ENCODE data around the gene STAB2. TPM values are rescaled to one million over a fixed set of nuclear protein-coding genes. Genes with fewer than 3 reads are reported as not detected.

STAB2 gene
- total RNA-seq, 2 donors from 2014 or later = not detected

DNA sequence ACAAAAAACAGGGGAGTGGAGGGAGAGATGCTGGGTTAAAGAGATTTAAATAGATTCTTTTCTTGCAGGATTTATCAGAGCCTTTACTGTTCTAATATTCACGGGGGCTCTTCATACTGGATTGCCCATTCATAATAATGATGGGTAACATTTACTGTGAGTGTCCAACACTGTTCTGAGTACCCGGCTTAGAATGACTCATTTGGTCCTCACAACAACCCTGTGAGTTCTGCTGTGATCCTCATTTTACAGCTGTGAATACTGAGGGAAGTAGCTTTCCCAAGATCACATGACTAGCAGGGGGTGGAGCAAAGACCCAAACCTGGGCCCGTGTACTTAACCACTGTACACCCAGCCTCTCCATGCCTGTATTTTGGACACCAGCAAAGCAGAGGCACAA, 140.6 kb downstream of the STAB2 start:
- DNase-seq (no peak), ATAC-seq (replicated peaks in 1 of 2) (no peak)
- Mint-ChIP-seq H3K4me3 (no peak overlapping the region), H3K36me3 (ENCODE audit: insufficient read depth in 2 of 2) (peaks cover 2 to 3% of the 10 kb centered on the region in 2 donors), H3K27me3 (ENCODE audit: low read depth) (peaks cover 9% of the 10 kb centered on the region), H3K9me3 (peaks cover 3 to 4% of the 10 kb centered on the region in 2 donors), H3K27ac (no peak overlapping the region), H3K4me1 (ENCODE audit: low read depth) (no peaks in the 10 kb centered on the region)

DNA sequence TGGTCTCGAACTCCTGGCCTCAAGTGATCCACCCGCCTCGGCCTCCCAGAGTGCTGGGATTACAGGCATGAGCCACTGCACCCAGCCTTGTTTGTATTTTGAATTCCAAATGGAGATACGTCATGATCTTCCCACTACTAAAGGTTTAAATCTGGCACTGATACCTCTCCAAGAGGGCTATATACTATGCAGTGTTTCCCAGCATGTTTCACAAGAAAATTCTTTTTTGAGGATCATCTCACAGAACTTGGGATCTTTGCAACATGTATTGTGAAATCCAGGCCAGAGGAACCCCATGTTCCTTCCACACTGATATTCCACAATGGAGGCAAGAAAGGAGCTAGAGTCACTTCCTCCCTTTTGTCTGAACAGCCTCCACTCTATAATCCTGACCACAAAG, 141.2 kb downstream of the STAB2 start:
- Mint-ChIP-seq H3K9me3 (peaks cover 3 to 4% of the 10 kb centered on the region in 2 donors), H3K4me3 (no peak overlapping the region), H3K27ac (no peak overlapping the region), H3K4me1 (ENCODE audit: low read depth) (no peaks in the 10 kb centered on the region), H3K36me3 (ENCODE audit: insufficient read depth in 2 of 2) (peaks cover 2 to 3% of the 10 kb centered on the region in 2 donors), H3K27me3 (ENCODE audit: low read depth) (peaks cover 11% of the 10 kb centered on the region)
- ATAC-seq (replicated peaks in 1 of 2) = no peak
- DNase-seq = no peak

DNA sequence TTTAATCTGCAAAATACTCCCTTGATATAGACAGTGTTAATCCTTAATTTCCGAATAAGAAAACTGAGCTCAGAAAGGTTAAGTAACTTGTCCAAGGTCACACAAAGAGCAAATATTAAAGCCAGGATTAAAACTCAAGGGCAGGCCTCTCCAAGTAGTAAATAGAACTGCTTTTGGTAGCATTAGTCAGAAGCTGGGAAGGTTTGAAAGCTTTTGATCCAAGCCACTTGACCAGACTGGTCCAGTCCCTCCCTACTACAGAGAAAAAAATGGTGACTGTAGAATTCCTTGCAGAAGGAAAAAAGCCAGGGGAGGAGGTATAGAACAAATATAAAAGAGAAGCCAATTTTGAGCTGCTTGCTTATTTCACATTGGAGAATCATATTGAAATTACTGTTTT, 142.4 kb downstream of the STAB2 start:
- H3K4me1 Mint-ChIP-seq (ENCODE audit: low read depth) = no peaks in the 10 kb centered on the region
- no peak overlapping the region for H3K27ac Mint-ChIP-seq
- H3K36me3 Mint-ChIP-seq (ENCODE audit: insufficient read depth in 2 of 2) = peaks cover 2 to 3% of the 10 kb centered on the region in 2 donors
- H3K9me3 Mint-ChIP-seq = peaks cover 3 to 4% of the 10 kb centered on the region in 2 donors
- DNase-seq = no peak
- ATAC-seq (replicated peaks in 1 of 2) = no peak
- H3K4me3 Mint-ChIP-seq = no peak overlapping the region
- peaks cover 19% of the 10 kb centered on the region for H3K27me3 Mint-ChIP-seq (ENCODE audit: low read depth)

DNA sequence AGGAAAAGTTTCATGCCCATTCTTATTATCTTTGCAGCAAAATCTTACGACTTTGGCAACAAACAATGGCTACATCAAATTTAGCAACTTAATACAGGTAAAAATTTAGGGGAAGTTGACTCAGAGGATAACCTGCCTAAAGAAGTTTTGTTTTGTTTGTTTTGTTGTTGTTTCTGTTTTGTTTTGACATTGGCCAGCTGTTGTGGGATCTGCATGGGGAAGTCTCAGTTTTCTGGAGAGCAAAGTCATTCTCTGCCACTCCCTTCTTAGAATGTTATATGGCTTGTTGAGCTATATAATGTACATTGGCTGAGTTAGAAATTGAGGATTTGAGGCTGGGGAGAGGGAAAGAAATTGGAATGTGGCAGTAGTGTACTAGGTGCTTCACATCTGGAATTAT, 144.5 kb downstream of the STAB2 start:
- Mint-ChIP-seq H3K27me3 (ENCODE audit: low read depth) (peaks cover 19% of the 10 kb centered on the region), H3K36me3 (ENCODE audit: insufficient read depth in 2 of 2) (peaks cover 2 to 3% of the 10 kb centered on the region in 2 donors), H3K27ac (no peak overlapping the region), H3K4me1 (ENCODE audit: low read depth) (no peaks in the 10 kb centered on the region), H3K4me3 (no peak overlapping the region), H3K9me3 (peaks cover 3 to 4% of the 10 kb centered on the region in 2 donors)
- ATAC-seq (replicated peaks in 1 of 2) (no peak), DNase-seq (no peak)

DNA sequence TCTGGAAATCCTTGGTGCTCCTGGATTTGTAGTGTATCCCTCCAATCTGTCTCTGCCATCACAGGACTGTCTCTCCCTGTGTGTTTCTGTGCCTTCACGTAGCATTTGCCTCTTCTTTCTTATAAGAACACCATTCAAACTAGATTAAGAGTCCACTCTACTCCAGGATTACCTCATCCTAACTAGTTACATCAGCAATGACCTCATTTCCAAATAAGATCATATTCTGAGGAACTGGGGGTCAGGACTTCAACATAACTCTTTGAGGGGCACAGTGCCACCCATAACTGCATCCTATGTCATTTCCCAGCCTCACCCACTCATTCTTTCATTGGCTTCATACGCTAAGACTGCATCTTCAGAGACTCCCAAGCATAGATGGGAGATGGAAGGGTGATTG, 147.8 kb downstream of the STAB2 start:
- peaks cover 3 to 4% of the 10 kb centered on the region in 2 donors for H3K9me3 Mint-ChIP-seq
- ATAC-seq (replicated peaks in 1 of 2) = no peak

DNA sequence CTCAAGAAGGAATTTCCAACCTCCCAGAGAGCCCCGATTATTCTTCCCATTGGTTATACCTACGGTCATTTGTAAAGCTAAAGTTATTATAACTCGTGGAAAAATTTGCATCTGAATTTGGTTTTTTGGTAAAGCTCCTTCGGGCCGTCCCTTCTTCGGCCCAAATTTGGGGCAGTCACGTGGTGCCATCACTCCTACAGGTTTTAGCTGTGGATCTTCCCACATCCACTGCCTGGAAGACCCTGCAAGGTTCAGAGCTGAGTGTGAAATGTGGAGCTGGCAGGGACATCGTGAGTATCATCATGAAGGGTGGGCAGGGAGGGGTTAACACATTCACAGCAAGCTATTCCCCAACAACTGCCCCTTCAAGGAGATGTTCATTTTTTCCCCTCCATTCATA, 148.2 kb downstream of the STAB2 start:
- ATAC-seq (replicated peaks in 1 of 2) = no peak
- Mint-ChIP-seq H3K27ac (no peak overlapping the region), H3K4me3 (no peak overlapping the region), H3K36me3 (ENCODE audit: insufficient read depth in 2 of 2) (peaks cover 2 to 3% of the 10 kb centered on the region in 2 donors), H3K9me3 (peaks cover 3 to 4% of the 10 kb centered on the region in 2 donors), H3K27me3 (ENCODE audit: low read depth) (peaks cover 23% of the 10 kb centered on the region), H3K4me1 (ENCODE audit: low read depth) (no peaks in the 10 kb centered on the region)
- no peak for DNase-seq

More for the DNA sequence above, 147.8 kb downstream of the STAB2 start:
- no peak overlapping the region for H3K4me3 Mint-ChIP-seq
- H3K36me3 Mint-ChIP-seq (ENCODE audit: insufficient read depth in 2 of 2) = peaks cover 2 to 3% of the 10 kb centered on the region in 2 donors
- peaks cover 19% of the 10 kb centered on the region for H3K27me3 Mint-ChIP-seq (ENCODE audit: low read depth)
- H3K27ac Mint-ChIP-seq = no peak overlapping the region
- H3K4me1 Mint-ChIP-seq (ENCODE audit: low read depth) = no peaks in the 10 kb centered on the region
- no peak for DNase-seq

DNA sequence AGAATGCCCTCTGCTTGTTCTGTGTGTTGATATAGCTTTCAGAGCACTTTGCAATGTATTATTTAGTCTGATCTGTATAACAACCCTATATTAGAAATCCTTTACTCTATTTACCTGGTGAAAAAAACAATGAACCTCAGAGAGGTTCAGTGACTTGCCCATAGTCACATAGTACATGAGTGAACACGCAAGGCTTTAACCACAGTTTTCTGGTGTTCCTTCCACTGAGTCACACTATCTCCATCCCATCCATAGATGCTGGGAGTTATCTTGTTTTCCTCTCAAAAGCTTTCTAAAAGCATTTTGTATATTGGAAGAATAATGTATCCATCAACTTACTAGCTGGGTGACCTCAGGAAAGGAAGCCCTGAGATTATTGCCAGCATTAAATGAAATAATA, 149.5 kb downstream of the STAB2 start:
- ATAC-seq (replicated peaks in 1 of 2) (no peak), DNase-seq (no peak)
- Mint-ChIP-seq H3K4me3 (no peak overlapping the region), H3K9me3 (peaks cover 2% of the 10 kb centered on the region in 2 donors), H3K36me3 (ENCODE audit: insufficient read depth in 2 of 2) (peaks cover 1 to 2% of the 10 kb centered on the region in 2 donors), H3K4me1 (ENCODE audit: low read depth) (no peaks in the 10 kb centered on the region), H3K27me3 (ENCODE audit: low read depth) (peaks cover 27% of the 10 kb centered on the region), H3K27ac (no peak overlapping the region)

DNA sequence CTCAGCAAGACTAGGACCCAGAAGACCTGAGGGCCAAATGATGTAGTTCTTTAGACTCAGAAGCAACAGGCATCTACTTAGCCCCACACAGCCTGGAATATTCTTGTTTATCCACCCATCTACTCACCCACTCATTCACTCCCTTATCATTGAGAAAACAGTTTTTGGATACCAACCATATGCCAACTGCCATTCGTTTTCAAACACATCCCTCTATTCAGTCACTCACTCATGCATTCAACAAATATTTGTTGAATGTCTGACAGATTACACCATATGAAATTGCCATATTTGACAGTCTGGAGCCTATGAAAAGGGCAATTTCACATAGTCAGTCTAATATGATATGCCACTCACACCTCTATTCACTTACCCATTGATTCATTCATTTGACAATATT, 150.8 kb downstream of the STAB2 start:
- Mint-ChIP-seq H3K4me1 (ENCODE audit: low read depth) (no peaks in the 10 kb centered on the region), H3K36me3 (ENCODE audit: insufficient read depth in 2 of 2) (no peaks in the 10 kb centered on the region), H3K27ac (no peak overlapping the region), H3K27me3 (ENCODE audit: low read depth) (peaks cover 33% of the 10 kb centered on the region), H3K9me3 (no peaks in the 10 kb centered on the region), H3K4me3 (no peak overlapping the region)
- DNase-seq (no peak), ATAC-seq (replicated peaks in 1 of 2) (no peak)

DNA sequence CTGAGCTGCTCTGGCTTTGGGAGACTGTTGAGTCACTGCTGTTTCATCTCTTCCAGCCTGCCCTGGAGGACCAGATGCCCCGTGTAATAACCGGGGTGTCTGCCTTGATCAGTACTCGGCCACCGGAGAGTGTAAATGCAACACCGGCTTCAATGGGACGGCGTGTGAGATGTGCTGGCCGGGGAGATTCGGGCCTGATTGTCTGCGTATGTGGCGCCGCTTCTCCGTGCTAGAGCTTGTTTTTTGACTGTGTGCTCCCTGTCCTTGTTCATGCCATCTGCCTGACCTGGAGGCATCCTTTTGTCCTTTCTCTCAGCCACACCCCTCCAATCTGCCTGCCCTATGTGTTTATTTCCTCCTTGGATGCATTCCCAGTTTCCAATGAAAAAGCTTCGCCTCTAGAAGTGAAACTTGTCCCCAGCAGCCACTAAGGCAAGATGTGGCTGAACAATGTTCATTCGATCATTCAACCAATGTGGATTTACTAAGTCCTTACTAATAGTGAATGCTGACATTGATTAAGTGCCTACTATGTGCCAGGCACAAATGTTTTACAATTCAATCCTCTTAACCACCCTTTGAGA, 155.4 kb downstream of the STAB2 start:
- H3K4me1 Mint-ChIP-seq (ENCODE audit: low read depth) = no peaks in the 10 kb centered on the region
- ATAC-seq (replicated peaks in 1 of 2) (no peak), DNase-seq (no peak)
- no peaks in the 10 kb centered on the region for H3K36me3 Mint-ChIP-seq (ENCODE audit: insufficient read depth in 2 of 2)
- H3K4me3 Mint-ChIP-seq = no peak overlapping the region
- no peak overlapping the region for H3K27ac Mint-ChIP-seq
- peaks cover 23% of the 10 kb centered on the region for H3K27me3 Mint-ChIP-seq (ENCODE audit: low read depth)
- H3K9me3 Mint-ChIP-seq = no peaks in the 10 kb centered on the region

DNA sequence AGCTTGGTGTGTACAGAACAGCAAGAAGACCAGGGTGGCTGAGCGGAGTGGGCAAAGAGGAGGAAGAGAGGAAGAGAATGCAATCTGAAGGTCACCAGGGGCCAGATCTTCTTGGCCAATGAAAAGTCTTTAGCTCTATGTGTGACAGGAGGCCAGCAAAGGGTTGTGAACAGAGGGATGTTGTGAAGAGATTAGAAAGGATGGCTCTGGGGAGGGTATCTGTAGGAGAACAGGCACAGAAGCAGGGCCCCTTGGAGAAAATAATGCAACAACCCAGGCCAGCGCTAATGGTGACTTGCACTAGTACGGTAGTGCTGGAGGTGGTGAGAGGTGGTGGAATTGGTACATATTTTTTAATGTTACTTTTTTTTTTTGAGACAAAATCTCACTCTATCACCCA, 156.7 kb downstream of the STAB2 start:
- DNase-seq (no peak), ATAC-seq (replicated peaks in 1 of 2) (no peak)
- H3K9me3 Mint-ChIP-seq = no peaks in the 10 kb centered on the region
- H3K36me3 Mint-ChIP-seq (ENCODE audit: insufficient read depth in 2 of 2) = no peaks in the 10 kb centered on the region
- no peaks in the 10 kb centered on the region for H3K4me1 Mint-ChIP-seq (ENCODE audit: low read depth)
- peaks cover 23% of the 10 kb centered on the region for H3K27me3 Mint-ChIP-seq (ENCODE audit: low read depth)
- H3K27ac Mint-ChIP-seq = no peak overlapping the region
- no peak overlapping the region for H3K4me3 Mint-ChIP-seq

DNA sequence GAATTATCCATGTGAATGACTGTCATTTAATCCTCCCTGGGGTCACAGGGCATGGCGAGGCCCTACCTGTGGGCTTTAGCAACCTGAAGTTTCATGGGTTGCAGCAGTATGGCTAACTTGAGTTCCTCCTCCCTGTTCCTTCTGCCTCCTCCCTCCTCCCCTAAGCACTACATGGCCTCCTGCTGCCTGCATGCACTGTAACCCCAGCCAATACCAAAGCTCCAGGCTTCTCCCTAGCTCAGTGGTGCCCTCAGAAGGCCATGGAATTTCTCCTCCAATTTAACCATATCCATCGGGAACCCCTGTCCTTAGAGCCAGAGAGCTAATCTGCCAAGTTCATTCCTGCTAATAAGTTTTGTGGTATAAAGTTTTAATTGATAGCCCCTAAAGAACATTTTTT, 158.9 kb downstream of the STAB2 start:
- Mint-ChIP-seq H3K9me3 (no peaks in the 10 kb centered on the region), H3K36me3 (ENCODE audit: insufficient read depth in 2 of 2) (no peaks in the 10 kb centered on the region), H3K4me3 (no peak overlapping the region), H3K27ac (no peak overlapping the region), H3K27me3 (ENCODE audit: low read depth) (peaks cover 19% of the 10 kb centered on the region), H3K4me1 (ENCODE audit: low read depth) (no peaks in the 10 kb centered on the region)
- ATAC-seq (replicated peaks in 1 of 2) (no peak), DNase-seq (no peak)

DNA sequence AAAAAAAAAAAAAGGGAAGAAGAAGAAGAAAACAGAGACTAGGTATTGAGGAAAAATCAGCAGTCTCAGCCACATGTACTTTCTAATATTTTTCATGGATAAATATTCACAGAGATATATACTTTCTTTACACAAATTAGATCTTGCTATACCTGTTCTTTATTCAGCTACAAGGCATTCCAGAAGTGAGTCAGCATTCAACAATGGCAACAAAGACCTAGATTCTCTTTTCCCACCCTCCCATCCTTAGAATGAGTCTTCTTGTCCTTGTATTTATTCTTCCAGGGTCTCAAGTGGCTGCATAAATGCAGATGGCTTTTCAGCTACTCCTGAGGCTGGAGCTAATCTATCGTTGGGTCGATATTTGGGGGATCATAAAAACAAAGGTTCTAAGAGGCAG, 160.9 kb downstream of the STAB2 start:
- Mint-ChIP-seq H3K27me3 (ENCODE audit: low read depth) (peaks cover 5% of the 10 kb centered on the region), H3K4me3 (no peak overlapping the region), H3K9me3 (no peaks in the 10 kb centered on the region), H3K36me3 (ENCODE audit: insufficient read depth in 2 of 2) (no peaks in the 10 kb centered on the region), H3K27ac (no peak overlapping the region), H3K4me1 (ENCODE audit: low read depth) (no peaks in the 10 kb centered on the region)
- ATAC-seq (replicated peaks in 1 of 2) = no peak
- DNase-seq = no peak

DNA sequence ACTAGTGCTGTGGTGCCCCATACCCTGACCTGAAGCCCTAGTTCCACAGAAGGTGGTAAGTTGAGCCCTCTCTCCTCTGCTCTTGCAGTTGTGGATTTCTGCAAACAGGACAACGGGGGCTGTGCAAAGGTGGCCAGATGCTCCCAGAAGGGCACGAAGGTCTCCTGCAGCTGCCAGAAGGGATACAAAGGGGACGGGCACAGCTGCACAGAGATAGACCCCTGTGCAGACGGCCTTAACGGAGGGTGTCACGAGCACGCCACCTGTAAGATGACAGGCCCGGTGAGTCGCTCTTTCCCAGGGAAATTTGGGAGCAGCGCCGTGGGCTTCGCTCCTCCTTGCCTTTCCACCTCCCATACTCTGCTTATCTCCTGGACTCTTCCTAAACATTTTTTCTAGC, 161.8 kb downstream of the STAB2 start:
- no peak for DNase-seq
- no peaks in the 10 kb centered on the region for H3K9me3 Mint-ChIP-seq
- no peak for ATAC-seq (replicated peaks in 1 of 2)
- no peaks in the 10 kb centered on the region for H3K4me1 Mint-ChIP-seq (ENCODE audit: low read depth)
- H3K27me3 Mint-ChIP-seq (ENCODE audit: low read depth) = peaks cover 5% of the 10 kb centered on the region
- H3K36me3 Mint-ChIP-seq (ENCODE audit: insufficient read depth in 2 of 2) = no peaks in the 10 kb centered on the region
- no peak overlapping the region for H3K27ac Mint-ChIP-seq
- no peak overlapping the region for H3K4me3 Mint-ChIP-seq

DNA sequence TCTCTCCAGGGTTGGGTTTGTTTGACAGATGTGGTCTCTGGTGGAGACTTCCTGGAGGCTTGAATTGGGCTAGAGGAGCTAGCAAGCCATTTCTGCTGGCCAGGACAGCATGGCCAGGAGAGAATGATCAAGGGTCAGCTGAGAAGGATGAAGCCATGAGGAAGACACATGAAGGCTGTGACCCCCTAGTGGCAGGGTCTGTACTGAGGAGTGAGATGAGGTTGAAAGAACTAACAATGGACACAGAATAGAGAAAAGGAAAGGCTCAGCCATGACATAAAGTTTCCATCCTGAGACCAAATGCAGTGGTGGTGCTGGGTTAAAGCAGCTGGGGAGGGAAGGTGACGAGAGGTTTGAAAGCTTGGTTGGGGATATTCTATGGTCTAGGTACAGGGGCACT, 164.1 kb downstream of the STAB2 start:
- Mint-ChIP-seq H3K27me3 (ENCODE audit: low read depth) (peaks cover 5% of the 10 kb centered on the region), H3K4me3 (no peak overlapping the region)
- ATAC-seq (replicated peaks in 1 of 2) = no peak

More for the DNA sequence above, 164.1 kb downstream of the STAB2 start:
- H3K36me3 Mint-ChIP-seq (ENCODE audit: insufficient read depth in 2 of 2) = no peaks in the 10 kb centered on the region
- no peaks in the 10 kb centered on the region for H3K4me1 Mint-ChIP-seq (ENCODE audit: low read depth)
- no peaks in the 10 kb centered on the region for H3K9me3 Mint-ChIP-seq
- DNase-seq = no peak
- H3K27ac Mint-ChIP-seq = no peak overlapping the region
